Measurements from ENCODE around the gene UHRF2. TPM values are rescaled to one million over a fixed set of nuclear protein-coding genes. Genes with fewer than 3 reads are reported as not detected.

The UHRF2 gene
- total and polyA plus RNA-seq, 12 donors: 9.6 to 19.7 (median 13.1) TPM

GRCh38 chr9:6471231-6471850, 58.3 kb downstream of the UHRF2 start:
- intact Hi-C loops (cut with DNase I): no loop called here
- 66 to 97% methylated on average over 2 of the region's 2 CpGs for WGBS, 2 donors
- peaks cover 0 to 21% (median 0%) of the 10 kb centered on the region in 9 donors for H3K36me3 ChIP-seq
- no peaks in the 10 kb centered on the region for H3K27me3 ChIP-seq
- H3K9me3 ChIP-seq: no peaks in the 10 kb centered on the region
- H3K4me1 ChIP-seq: peaks cover 0 to 11% (median 0%) of the 10 kb centered on the region in 9 donors
- no peak overlapping the region for H3K27ac ChIP-seq
- DNase-seq: no peak
- no peak overlapping the region for H3K4me3 ChIP-seq
- TF ChIP-seq CTCF (IDR thresholded peaks at IDR 0.05): no peak
- ATAC-seq: no peak

DNA sequence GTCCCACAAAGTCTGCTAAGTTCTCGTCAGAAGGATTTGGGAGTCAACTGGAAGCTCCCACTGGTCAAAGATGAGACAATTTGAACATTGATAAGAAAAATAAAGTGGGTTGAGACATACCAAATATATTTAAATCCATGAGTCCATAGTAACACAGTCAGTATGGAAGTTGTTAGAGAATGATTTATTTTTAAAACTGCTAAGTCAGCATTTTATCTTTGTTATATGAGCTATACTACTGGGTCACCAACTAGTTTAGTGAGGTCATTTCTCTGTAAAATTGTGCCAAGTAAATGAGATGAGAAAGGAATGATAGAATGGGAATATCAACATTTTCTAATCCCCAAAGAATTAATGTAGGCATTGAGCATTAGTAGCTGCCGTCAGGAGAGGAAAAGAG, 60.2 kb downstream of the UHRF2 start:
- H3K36me3 ChIP-seq: peaks cover 0 to 31% (median 0%) of the 10 kb centered on the region in 9 donors
- WGBS, 2 donors: 91 to 93% methylated on average over 2 of the region's 2 CpGs
- H3K9me3 ChIP-seq: no peaks in the 10 kb centered on the region
- H3K4me1 ChIP-seq: peaks cover 0 to 11% (median 0%) of the 10 kb centered on the region in 9 donors
- intact Hi-C loops (cut with DNase I): no loop called here
- H3K27ac ChIP-seq: no peak overlapping the region
- DNase-seq: no peak
- H3K27me3 ChIP-seq: no peaks in the 10 kb centered on the region
- TF ChIP-seq CTCF (IDR thresholded peaks at IDR 0.05): no peak
- no peak for ATAC-seq
- H3K4me3 ChIP-seq: no peak overlapping the region

GRCh38 chr9:6479959-6480358, 67.0 kb downstream of the UHRF2 start:
- no peak overlapping the region for H3K27ac ChIP-seq
- WGBS, 2 donors: 49 to 70% methylated on average over 2 of the region's 2 CpGs
- intact Hi-C loops (cut with DNase I): no loop called here
- H3K27me3 ChIP-seq: no peaks in the 10 kb centered on the region
- H3K4me1 ChIP-seq: no peaks in the 10 kb centered on the region
- no peak overlapping the region for H3K4me3 ChIP-seq
- H3K9me3 ChIP-seq: no peaks in the 10 kb centered on the region
- no peak for ATAC-seq
- no peak for DNase-seq
- TF ChIP-seq CTCF (IDR thresholded peaks at IDR 0.05): no peak
- H3K36me3 ChIP-seq: peaks cover 0 to 97% (median 28%) of the 10 kb centered on the region in 9 donors

DNA sequence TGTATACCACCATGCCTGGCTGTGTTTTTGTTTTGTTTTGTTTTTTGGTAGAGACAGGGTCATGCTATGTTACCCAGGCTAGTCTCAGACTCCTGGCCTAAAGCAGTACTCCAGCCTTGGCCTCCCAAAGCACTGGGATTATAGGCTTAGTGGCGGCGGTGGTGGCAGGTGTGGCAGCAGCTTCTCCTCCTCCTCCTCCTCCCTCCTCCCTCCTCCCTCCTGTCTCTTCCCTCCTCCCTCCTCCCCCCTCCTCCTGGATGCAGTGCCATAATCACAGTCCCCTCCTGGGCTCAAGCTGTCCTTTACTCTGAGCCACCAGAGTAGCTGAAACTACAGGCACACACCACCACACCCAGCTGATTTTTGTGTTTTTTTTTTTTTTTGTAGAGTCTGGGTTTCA, 71.2 kb downstream of the UHRF2 start:
- no peak for TF ChIP-seq CTCF (IDR thresholded peaks at IDR 0.05)
- ATAC-seq: no peak
- intact Hi-C loops (cut with DNase I): no loop called here
- WGBS, 2 donors: 90 to 96% methylated on average over 2 of the region's 2 CpGs
- DNase-seq: no peak
- Histone ChIP-seq H3K27ac (no peak overlapping the region), H3K27me3 (no peaks in the 10 kb centered on the region), H3K36me3 (peaks cover 0 to 98% (median 51%) of the 10 kb centered on the region in 9 donors), H3K9me3 (no peaks in the 10 kb centered on the region), H3K4me1 (no peaks in the 10 kb centered on the region), H3K4me3 (no peak overlapping the region)

Data from heart right ventricle (tissue), 16 donors.